Breast epithelium (tissue), 4 donors: ENCODE data around the gene WIPF2. TPM values are rescaled to one million over a fixed set of nuclear protein-coding genes. Genes with fewer than 3 reads are reported as not detected.

Experiments
- DNase-seq, 2 donors: peaks; one replicate each; pipeline ENCODE4 v3.0.0-alpha.2; 2019; ENCODE audit warnings: low spot score in 2 of 2
- H3K27ac ChIP-seq, 2 donors: fragments of 200-600 bp; sonication (generic) in 1 of 2; one replicate each; pipeline ENCODE4 v1.5.1; 2016 to 2019; ENCODE audit warnings: mild to moderate bottlenecking in 1 of 2
- H3K27me3 ChIP-seq, 2 donors: fragments of 200-600 bp; sonication (generic) in 1 of 2; one replicate each; pipeline versions ENCODE4 v1.5.1 to v1.6.0; 2017 to 2019; ENCODE audit warnings: control low read depth in 1 of 2, mild to moderate bottlenecking in 1 of 2
- H3K36me3 ChIP-seq: fragments of 200-600 bp; one replicate; pipeline ENCODE4 v1.5.1; 2019
- H3K4me1 ChIP-seq, 2 donors: fragments of 200-600 bp; sonication (generic); one replicate each; pipeline ENCODE4 v1.5.1; 2016 to 2019; ENCODE audit warnings: control low read depth in 1 of 2
- H3K4me3 ChIP-seq, 3 donors: fragments of 200-600 bp; sonication (generic); 1 replicate in 2 of 3; 2 replicates in 1 of 3; pipeline ENCODE4 v1.5.1; 2016 to 2019; ENCODE audit warnings: mild to moderate bottlenecking in 3 of 3, moderate library complexity in 2 of 3
- H3K9me3 ChIP-seq, 2 donors: fragments of 200-600 bp; sonication (generic) in 1 of 2; one replicate each; pipeline ENCODE4 v1.5.1; 2016 to 2019; ENCODE audit warnings: control low read depth in 1 of 2
- CTCF ChIP-seq, 3 donors: fragments of 450-650 bp; IDR thresholded peaks; one replicate each; pipeline ENCODE4 v1.5.1; 2016 to 2017; ENCODE audit warnings: antibody characterized with exemption in 3 of 3, mild to moderate bottlenecking in 3 of 3, moderate library complexity in 3 of 3
- POLR2A ChIP-seq: fragments of 450-650 bp; IDR thresholded peaks from one replicate; pipeline ENCODE4 v1.6.1; 2016; ENCODE audit warnings: antibody characterized with exemption, mild to moderate bottlenecking, moderate library complexity
- POLR2AphosphoS5 ChIP-seq, 3 donors: sonication (generic); formaldehyde crosslinking; IDR thresholded peaks; one replicate each; pipeline ENCODE4 v1.6.1; 2017; ENCODE audit warnings: antibody characterized with exemption in 3 of 3
- intact Hi-C: fragments of 100-400 bp; cut with DNase I; formaldehyde crosslinking; loops from one replicate; pipeline ENCODE4 v1.15.1; 2023; ENCODE audit warnings: low total_unique reads
- total RNA-seq, 3 donors: library from RNA; depleted of rRNA; stranded (reverse); fragments of >200 nt; gene quantifications; one replicate each; pipeline ENCODE4 v1.1.0, GENCODE V29; 2016

The WIPF2 gene
- total RNA-seq, 3 donors from 2014 or later, result 8.2 to 12.9 (median 10.8) TPM

DNA sequence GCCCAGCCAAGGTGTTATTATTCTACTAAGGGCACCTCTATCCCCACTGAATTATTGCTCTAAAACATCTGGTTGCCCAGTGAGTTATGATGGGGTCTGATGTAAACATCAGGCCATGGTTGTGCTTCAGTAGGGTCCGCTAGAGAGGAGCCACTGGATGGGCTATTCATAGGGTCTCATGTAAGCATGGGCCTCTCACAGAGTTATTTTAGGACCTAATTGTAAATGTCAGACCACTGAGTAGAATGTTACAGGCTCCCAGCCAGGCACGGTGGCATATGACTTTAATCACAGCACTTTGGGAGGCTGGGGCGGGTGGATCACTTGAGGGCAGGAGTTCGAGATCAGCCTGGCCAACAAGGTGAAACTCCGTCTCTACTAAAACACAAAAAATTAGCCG lies 36.5 kb upstream of the WIPF2 start:
- intact Hi-C loops, result no loop called here
- no peak for TF ChIP-seq POLR2A
- peaks cover 0 to 5% of the 10 kb centered on the region in 2 donors for H3K4me1 ChIP-seq
- H3K27me3 ChIP-seq, result no peaks in the 10 kb centered on the region
- H3K9me3 ChIP-seq, result no peaks in the 10 kb centered on the region
- DNase-seq, result no peak
- H3K36me3 ChIP-seq, result no peaks in the 10 kb centered on the region
- no peak overlapping the region for H3K4me3 ChIP-seq
- H3K27ac ChIP-seq, result no peak overlapping the region

DNA sequence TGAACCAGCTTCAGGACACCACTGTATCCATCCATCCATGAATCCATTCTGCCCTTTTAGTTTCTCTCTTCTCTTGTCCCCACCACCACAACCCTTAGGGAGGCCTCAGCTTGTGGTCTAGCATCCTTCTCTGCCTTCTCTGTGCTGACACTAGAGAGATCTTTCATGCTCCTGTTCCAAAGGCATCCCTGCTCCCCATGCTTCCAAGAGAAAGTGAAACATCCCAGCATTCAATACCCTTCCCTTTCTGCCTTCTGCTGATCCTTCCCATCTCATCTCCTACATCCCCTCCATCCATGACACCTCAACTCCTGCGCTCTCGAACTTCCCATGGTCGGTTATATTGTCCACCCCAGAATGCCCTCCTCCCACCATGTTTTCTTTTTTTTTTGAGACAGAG lies 31.9 kb upstream of the WIPF2 start:
- intact Hi-C loops, result no loop called here
- no peaks in the 10 kb centered on the region for H3K36me3 ChIP-seq
- no peak overlapping the region for H3K4me3 ChIP-seq
- H3K4me1 ChIP-seq, result peaks cover 0 to 3% of the 10 kb centered on the region in 2 donors
- TF ChIP-seq CTCF (IDR thresholded peaks at IDR 0.05) (no peak), POLR2A (no peak), POLR2AphosphoS5 (IDR thresholded peaks at IDR 0.05) (no peak)
- no peak overlapping the region for H3K27ac ChIP-seq
- no peak for DNase-seq
- no peaks in the 10 kb centered on the region for H3K27me3 ChIP-seq
- H3K9me3 ChIP-seq, result no peaks in the 10 kb centered on the region

DNA sequence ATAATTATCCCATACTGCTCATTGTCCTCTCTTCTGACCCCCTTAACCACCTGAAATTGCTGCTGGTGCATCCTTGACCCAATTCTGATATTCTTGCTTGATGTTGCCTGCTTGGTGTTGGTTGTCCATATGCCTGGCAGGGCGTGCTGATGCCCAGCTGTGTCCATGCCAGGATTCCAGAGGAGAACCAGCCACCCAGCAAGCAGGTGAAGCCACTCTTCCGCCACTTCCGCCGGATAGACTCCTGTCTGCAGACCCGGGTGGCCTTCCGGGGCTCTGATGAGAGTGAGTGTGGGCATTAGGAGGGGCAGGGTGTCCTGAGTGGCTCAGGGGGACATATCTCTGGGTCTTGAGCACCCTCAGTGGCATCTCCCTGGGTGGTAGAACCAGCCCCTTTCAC lies 30.4 kb upstream of the WIPF2 start:
- no peak overlapping the region for H3K27ac ChIP-seq
- TF ChIP-seq POLR2AphosphoS5 (IDR thresholded peaks at IDR 0.05) (no peak), CTCF (IDR thresholded peaks at IDR 0.05) (no peak), POLR2A (no peak)
- peaks cover 0 to 3% of the 10 kb centered on the region in 2 donors for H3K4me1 ChIP-seq
- no peak overlapping the region for H3K4me3 ChIP-seq
- H3K36me3 ChIP-seq, result no peaks in the 10 kb centered on the region
- H3K9me3 ChIP-seq, result no peaks in the 10 kb centered on the region
- intact Hi-C loops, result no loop called here
- no peaks in the 10 kb centered on the region for H3K27me3 ChIP-seq
- no peak for DNase-seq

DNA sequence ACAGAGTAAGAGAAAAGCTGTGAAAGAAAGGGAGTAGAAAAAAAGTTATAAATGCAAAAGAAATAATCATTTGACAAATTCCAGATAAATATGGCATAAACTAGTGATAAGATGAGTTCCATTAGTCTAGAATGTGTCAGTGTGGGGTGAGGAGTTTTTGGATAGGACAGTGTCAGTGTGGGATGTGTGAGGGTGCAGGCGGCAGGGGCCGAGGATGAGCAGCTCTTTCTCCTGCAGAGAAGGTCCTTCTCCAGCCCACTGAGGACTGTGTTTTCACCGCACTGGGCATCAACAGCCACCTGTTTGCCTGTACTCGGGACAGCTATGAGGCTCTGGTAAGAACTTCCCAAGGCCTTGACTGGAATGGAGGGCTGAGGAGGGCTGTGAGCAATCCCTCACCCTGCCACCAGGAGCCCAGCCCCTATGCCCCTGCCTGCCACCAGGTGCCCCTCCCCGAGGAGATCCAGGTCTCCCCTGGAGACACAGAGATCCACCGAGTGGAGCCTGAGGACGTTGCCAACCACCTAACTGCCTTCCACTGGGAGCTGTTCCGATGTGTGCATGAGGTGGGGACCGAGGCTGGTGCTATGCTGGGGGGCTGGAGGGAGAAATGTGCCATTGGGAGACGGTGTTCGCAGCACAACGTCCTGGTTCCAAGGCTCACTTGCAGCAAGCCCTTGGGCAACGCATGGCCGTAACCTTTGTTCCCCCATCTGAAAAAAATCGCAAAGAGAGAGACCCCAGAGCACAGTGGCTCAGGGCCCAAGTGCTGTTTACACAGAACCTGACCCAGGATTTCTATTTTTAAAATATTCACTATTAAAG lies 28.7 kb upstream of the WIPF2 start:
- intact Hi-C loops, result no loop called here
- H3K4me1 ChIP-seq, result peaks cover 0 to 3% of the 10 kb centered on the region in 2 donors
- no peaks in the 10 kb centered on the region for H3K36me3 ChIP-seq
- peak overlapping the region; percentile 42 to 73 (median 63) for H3K4me3 ChIP-seq
- H3K9me3 ChIP-seq, result no peaks in the 10 kb centered on the region
- peak overlapping the region; percentile 58 to 71 for H3K27ac ChIP-seq
- no peak for DNase-seq
- no peak for TF ChIP-seq POLR2AphosphoS5 (IDR thresholded peaks at IDR 0.05)
- TF ChIP-seq POLR2A, result no peak
- peak in 1 of 3 donors; percentile 16 for TF ChIP-seq CTCF (IDR thresholded peaks at IDR 0.05)
- no peaks in the 10 kb centered on the region for H3K27me3 ChIP-seq

- Histone ChIP-seq H3K27ac (peak overlapping the region; percentile 58 to 71), H3K36me3 (no peaks in the 10 kb centered on the region), H3K27me3 (no peaks in the 10 kb centered on the region), H3K4me1 (peaks cover 0 to 3% of the 10 kb centered on the region in 2 donors), H3K4me3 (peak overlapping the region; percentile 42 to 73 (median 63)), H3K9me3 (no peaks in the 10 kb centered on the region)
- DNase-seq, result peak; percentile 62 to 74
- TF ChIP-seq POLR2AphosphoS5 (IDR thresholded peaks at IDR 0.05) (peak; percentile 23 to 47 (median 46)), POLR2A (no peak), CTCF (IDR thresholded peaks at IDR 0.05) (peak in 2 of 3 donors; percentile 41 to 61)
- intact Hi-C loops, result no loop called here
These were observed 27.6 kb upstream of the WIPF2 start for GRCh38 chr17:40191237-40192208.
